NCI-H128 (cell line): ENCODE results near the gene MEX3D.

Source experiments
- DNase-seq: peaks from one replicate; lab custom pipeline; 2025; ENCODE audit not compliant: unreplicated experiment; lab: John Stamatoyannopoulos, UW

MEX3D gene

GRCh38 chr19:1598777-1599459 is 30.8 kb upstream of the MEX3D start:
- no peak for DNase-seq

- no peak for DNase-seq
These were observed 25.3 kb upstream of the MEX3D start for GRCh38 chr19:1593501-1593772.

- DNase-seq: peak; percentile 77
These were observed 24.8 kb upstream of the MEX3D start, which contains the start of gene MBD3 for GRCh38 chr19:1592755-1593500. MBD3 (minus strand) TSS chr19:1592865; CDS start chr19:1592631, 234 bp downstream.

GRCh38 chr19:1592024-1592754 is 24.1 kb upstream of the MEX3D start:
- DNase-seq: peak; percentile 72

GRCh38 chr19:1591421-1592023 is 23.4 kb upstream of the MEX3D start:
- no peak for DNase-seq

GRCh38 chr19:1590641-1591397 is 22.7 kb upstream of the MEX3D start:
- DNase-seq: no peak

- no peak for DNase-seq
These were observed 19.7 kb upstream of the MEX3D start for GRCh38 chr19:1587872-1588271.

- no peak for DNase-seq
These were observed 17.1 kb upstream of the MEX3D start for GRCh38 chr19:1585243-1585580.

GRCh38 chr19:1584500-1585242 is 16.5 kb upstream of the MEX3D start:
- DNase-seq: no peak

GRCh38 chr19:1582201-1582600 is 14.1 kb upstream of the MEX3D start:
- no peak for DNase-seq

GRCh38 chr19:1580957-1581356 is 12.8 kb upstream of the MEX3D start:
- no peak for DNase-seq

GRCh38 chr19:1580382-1580781 is 12.3 kb upstream of the MEX3D start:
- DNase-seq: no peak

GRCh38 chr19:1579222-1579621 is 11.1 kb upstream of the MEX3D start:
- DNase-seq: no peak

GRCh38 chr19:1577929-1578618 is 9.9 kb upstream of the MEX3D start:
- no peak for DNase-seq

- DNase-seq: peak; percentile 36
These were observed 9.2 kb upstream of the MEX3D start for GRCh38 chr19:1577090-1577928.

- no peak for DNase-seq
These were observed 8.3 kb upstream of the MEX3D start for GRCh38 chr19:1576242-1577089.

GRCh38 chr19:1575323-1576241 is 7.5 kb upstream of the MEX3D start:
- DNase-seq: no peak
